GM19468 (cell line): ENCODE data around the gene CSK.

Source experiments
- ATAC-seq: cut with Tn5 transposase; IDR thresholded peaks from one replicate; pipeline ENCODE4 v1.9.1; 2021; ENCODE audit warnings: mild to moderate bottlenecking, moderate library complexity, moderate number of reproducible peaks; ENCODE audit not compliant: unreplicated experiment; ENCODE audit errors: extremely low read depth

Gene CSK

GRCh38 chr15:74838746-74839525 lies 57.1 kb downstream of the CSK start:
- ATAC-seq = no peak

GRCh38 chr15:74839526-74840395 lies 57.9 kb downstream of the CSK start:
- no peak for ATAC-seq

- no peak for ATAC-seq
Measured at GRCh38 chr15:74840851-74841775, 59.2 kb downstream of the CSK start.

- ATAC-seq = no peak
Measured at GRCh38 chr15:74841891-74842373, 60.1 kb downstream of the CSK start.

GRCh38 chr15:74842581-74843444 lies 60.9 kb downstream of the CSK start, which contains the start of gene ULK3:
Gene ULK3 (minus strand): TSS chr15:74843156. CDS start chr15:74843105, 51 bp downstream.
- ATAC-seq = peak; percentile 50

GRCh38 chr15:74843445-74843828 lies 61.6 kb downstream of the CSK start:
- ATAC-seq = no peak

- ATAC-seq = no peak
Measured at GRCh38 chr15:74843891-74844299, 62.0 kb downstream of the CSK start.

GRCh38 chr15:74844319-74845207 lies 62.7 kb downstream of the CSK start:
- no peak for ATAC-seq

- no peak for ATAC-seq
Measured at GRCh38 chr15:74845208-74845568, 63.3 kb downstream of the CSK start.

- no peak for ATAC-seq
Measured at GRCh38 chr15:74845581-74845980, 63.7 kb downstream of the CSK start.

- no peak for ATAC-seq
Measured at GRCh38 chr15:74847432-74847831, 65.6 kb downstream of the CSK start.

GRCh38 chr15:74850393-74850792 lies 68.5 kb downstream of the CSK start:
- no peak for ATAC-seq

GRCh38 chr15:74851960-74852359 lies 70.1 kb downstream of the CSK start:
- no peak for ATAC-seq
